ENCODE measurements around the gene AKAIN1.

AKAIN1 gene

DNA sequence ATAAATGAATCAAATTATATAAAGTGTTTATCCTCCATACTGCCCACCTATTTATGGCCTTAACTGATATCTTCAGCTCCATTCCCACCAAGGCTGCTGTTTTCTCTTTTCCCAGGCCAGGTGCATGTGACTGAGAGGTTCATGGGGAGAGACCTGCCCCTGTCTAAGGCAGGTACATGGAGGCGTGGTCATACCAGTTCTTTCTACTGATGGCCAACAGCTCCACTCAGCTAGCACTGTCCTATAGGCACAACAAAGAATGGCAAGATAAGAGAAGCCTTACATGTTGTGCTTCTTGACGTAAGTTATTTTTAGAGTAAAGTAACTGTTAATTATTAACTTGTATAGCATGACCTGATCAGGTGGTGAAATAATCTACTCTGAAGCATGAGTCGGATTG lies 16.8 kb downstream of the AKAIN1 start:
- in situ Hi-C loops (cut with MboI; ENCODE audit: low pct_unique_long_range_greater_than_20kb, low sequenced_read_pairs, unreplicated experiment) = no loop called here
- no peak for DNase-seq (ENCODE audit: low spot score)
- TF ChIP-seq CTCF (IDR thresholded peaks at IDR 0.05; ENCODE audit: extremely low read depth, insufficient read depth, missing control alignments) = no peak

DNA sequence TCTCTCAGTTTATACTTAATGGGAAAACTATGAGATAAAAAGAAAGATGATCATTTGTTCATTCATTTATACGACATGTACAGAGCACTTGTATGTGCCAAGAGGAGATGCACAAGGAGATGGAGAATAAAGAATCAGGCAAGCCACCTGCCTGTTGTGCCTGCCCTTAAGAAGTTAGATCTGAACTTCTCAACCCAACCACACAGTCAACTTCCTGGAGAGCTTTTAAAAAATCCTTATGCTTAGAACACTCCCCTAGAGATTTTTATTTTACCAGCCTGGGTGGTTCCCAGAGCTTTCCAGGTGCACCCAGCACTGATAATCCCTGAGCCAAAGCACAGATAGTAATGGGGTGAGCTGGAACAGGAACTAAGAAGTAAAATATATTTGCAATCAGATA lies 18.5 kb downstream of the AKAIN1 start:
- no peak for TF ChIP-seq CTCF (IDR thresholded peaks at IDR 0.05; ENCODE audit: extremely low read depth, insufficient read depth, missing control alignments)
- in situ Hi-C loops (cut with MboI; ENCODE audit: low pct_unique_long_range_greater_than_20kb, low sequenced_read_pairs, unreplicated experiment) = no loop called here
- no peak for DNase-seq (ENCODE audit: low spot score)

DNA sequence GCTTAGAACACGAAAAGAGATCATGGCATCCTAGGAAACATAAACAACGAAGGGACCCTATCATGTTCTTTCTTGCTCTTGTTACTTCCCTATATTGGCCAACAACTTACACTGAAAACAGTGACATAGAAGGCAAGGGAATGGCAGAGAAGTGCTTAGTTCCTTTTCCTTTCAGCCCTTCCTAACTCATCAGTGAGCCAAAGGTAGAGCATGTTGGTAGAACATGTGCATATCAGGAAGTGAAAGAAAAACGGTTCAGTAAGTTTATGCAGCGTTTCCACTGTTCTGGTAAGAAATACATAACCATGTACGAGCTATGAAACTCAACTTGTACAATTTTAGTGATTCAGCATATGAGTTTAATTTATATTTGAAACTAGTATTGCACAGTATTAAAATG lies 21.7 kb downstream of the AKAIN1 start:
- in situ Hi-C loops (cut with MboI; ENCODE audit: low pct_unique_long_range_greater_than_20kb, low sequenced_read_pairs, unreplicated experiment) = no loop called here
- TF ChIP-seq CTCF (IDR thresholded peaks at IDR 0.05; ENCODE audit: extremely low read depth, insufficient read depth, missing control alignments) = no peak
- no peak for DNase-seq (ENCODE audit: low spot score)

DNA sequence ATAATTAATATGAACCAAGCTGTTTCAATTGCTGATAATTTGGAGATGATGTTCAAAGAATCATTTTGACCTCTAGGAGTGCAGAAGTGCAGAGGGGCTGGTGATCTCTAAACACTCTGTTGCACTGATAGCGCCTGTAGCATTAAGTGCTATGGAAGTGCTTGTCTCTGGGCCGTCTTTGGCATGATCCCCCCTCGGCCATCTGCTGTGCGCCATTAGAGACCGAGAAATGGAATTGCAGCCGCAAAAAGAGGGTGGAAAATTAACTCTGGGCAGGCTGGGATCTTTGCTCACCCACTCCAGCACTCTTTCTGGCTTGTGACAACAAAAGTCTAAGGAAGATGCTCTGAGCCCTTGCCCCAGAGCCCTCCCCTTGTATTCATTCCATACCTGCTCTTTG lies 23.4 kb downstream of the AKAIN1 start:
- TF ChIP-seq CTCF (IDR thresholded peaks at IDR 0.05; ENCODE audit: extremely low read depth, insufficient read depth, missing control alignments) = no peak
- no peak for DNase-seq (ENCODE audit: low spot score)
- in situ Hi-C loops (cut with MboI; ENCODE audit: low pct_unique_long_range_greater_than_20kb, low sequenced_read_pairs, unreplicated experiment) = no loop called here

- in situ Hi-C loops (cut with MboI; ENCODE audit: low pct_unique_long_range_greater_than_20kb, low sequenced_read_pairs, unreplicated experiment) = no loop called here
- no peak for DNase-seq (ENCODE audit: low spot score)
- no peak for TF ChIP-seq CTCF (IDR thresholded peaks at IDR 0.05; ENCODE audit: extremely low read depth, insufficient read depth, missing control alignments)
These were observed 23.8 kb downstream of the AKAIN1 start for GRCh38 chr18:5173236-5173635.

DNA sequence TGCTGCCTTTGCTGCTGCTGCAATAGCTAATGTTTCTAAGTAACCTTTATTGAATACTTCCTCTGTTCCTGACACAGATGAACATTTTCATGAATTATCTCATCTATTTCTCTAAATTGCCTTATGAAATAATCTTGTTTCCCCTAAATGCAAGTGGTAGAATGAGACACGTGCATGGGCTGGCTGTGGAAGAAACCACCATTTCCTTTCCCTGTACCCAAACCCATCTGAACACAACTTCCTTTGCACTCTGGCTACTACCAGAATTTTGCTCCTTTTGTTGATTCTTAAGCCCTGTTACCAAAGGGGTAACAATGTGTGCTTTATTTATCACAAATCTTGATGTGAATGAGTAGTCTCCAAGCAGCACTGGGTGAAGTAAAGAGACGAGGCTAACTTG lies 29.2 kb downstream of the AKAIN1 start:
- no peak for DNase-seq (ENCODE audit: low spot score)
- in situ Hi-C loops (cut with MboI; ENCODE audit: low pct_unique_long_range_greater_than_20kb, low sequenced_read_pairs, unreplicated experiment) = no loop called here

More for the DNA sequence above, 29.2 kb downstream of the AKAIN1 start:
- no peak for TF ChIP-seq CTCF (IDR thresholded peaks at IDR 0.05; ENCODE audit: extremely low read depth, insufficient read depth, missing control alignments)
